ENCODE results near the gene DMBT1.
"Not testable (repeated sequence)": the region's sequence is repeated elsewhere in the genome, so short reads cannot be mapped to it uniquely, and the experiment has no call there.

Gene DMBT1

DNA sequence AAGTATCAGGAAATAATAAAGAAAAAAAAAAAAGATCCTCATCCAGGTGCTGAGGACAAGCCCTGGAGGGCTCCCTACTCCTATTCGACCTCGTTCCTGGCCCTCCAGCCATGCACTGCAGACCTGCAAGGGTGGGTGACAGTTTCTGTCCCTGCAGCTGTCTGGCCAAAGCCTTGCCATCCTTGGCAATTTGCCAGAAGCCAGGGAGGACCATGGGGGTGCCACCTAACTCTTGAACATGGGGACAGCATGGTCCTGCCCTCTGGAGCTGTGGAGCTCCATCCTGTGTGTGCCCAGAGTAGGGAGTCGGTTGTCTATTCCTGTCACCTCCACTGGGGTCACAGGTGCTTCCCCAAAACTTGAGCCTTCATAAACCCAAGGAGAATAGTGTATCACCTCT, 27.8 kb downstream of the DMBT1 start:
- no peak for DNase-seq

GRCh38 chr10:122590153-122590552, 29.6 kb downstream of the DMBT1 start:
- no peak for DNase-seq

- DNase-seq, result no peak
These were observed 31.2 kb downstream of the DMBT1 start for GRCh38 chr10:122591736-122592135.

DNA sequence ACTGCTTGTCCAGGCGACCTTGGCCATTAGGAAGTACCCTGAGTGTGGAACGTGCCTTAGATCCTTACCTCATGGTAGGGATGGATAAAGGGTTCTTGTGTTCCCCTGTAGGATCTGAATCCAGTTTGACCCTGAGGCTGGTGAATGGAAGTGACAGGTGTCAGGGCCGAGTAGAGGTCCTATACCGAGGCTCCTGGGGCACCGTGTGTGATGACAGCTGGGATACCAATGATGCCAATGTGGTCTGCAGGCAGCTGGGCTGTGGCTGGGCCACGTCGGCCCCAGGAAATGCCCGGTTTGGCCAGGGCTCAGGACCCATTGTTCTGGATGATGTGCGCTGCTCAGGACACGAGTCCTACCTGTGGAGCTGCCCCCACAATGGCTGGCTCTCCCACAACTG, 31.6 kb downstream of the DMBT1 start:
- no peak for DNase-seq

DNA sequence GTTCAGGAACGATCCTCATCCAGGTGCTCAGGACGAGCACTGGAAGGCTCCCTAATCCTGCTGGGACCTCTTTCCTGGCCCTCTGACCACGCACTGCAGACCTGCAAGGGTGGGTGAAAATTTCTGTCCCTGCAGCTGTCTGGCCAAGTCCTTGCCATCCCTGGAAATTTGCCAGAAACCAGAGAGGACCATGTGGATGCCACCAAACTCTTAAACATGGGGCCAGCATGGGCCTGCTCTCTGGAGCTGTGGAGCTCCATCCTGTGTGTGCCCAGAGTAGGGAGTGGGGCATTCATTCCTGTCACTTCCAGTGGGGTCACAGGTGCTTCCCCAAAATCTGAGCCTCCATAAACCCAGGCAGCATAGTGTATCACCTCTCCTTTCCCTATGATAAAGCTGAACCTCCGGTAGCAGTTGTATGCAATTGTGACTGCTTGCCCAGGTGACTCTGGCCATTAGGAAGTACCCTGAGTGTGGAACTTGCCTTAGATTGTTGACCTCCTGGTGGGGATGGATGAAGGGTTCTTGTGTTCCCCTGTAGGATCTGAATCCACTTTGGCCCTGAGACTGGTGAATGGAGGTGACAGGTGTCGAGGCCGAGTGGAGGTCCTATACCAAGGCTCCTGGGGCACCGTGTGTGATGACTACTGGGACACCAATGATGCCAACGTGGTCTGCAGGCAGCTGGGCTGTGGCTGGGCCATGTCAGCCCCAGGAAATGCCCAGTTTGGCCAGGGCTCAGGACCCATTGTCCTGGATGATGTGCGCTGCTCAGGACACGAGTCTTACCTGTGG, 57.1 kb downstream of the DMBT1 start:
- no peak for DNase-seq

GRCh38 chr10:122618461-122619165, 58.1 kb downstream of the DMBT1 start:
- no peak for DNase-seq

DNA sequence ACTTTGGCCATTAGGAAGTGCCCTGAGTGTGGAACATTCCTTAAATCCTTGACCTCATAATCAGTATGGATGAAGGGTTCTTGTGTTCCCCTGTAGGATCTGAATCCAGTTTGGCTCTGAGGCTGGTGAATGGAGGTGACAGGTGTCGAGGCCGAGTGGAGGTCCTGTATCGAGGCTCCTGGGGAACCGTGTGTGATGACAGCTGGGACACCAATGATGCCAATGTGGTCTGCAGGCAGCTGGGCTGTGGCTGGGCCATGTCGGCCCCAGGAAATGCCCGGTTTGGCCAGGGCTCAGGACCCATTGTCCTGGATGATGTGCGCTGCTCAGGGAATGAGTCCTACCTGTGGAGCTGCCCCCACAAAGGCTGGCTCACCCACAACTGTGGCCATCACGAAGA, 60.4 kb downstream of the DMBT1 start:
- DNase-seq, result not testable (repeated sequence)

GRCh38 chr10:122624546-122624945, 64.0 kb downstream of the DMBT1 start:
- no peak for DNase-seq

DNA sequence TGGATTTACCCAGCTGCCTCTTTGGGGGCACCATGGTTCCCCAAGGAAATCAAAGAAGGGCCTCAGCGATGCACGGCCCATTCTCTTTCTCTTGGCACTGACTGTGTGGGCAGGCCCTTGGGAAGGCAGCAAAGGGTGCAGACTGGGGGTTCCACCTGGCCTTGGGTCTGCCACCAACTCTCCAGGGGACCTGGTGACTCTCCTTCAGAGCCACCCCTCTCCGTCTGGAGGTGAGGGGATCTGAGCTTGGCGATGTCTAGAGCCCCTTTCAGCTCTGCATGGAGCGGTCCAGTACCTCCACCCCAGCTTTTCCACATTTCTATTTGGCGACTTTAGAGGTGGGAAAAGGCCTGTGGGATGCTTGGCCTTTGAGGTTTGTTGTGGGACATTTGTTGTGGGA, 70.0 kb downstream of the DMBT1 start:
- DNase-seq, result no peak

GRCh38 chr10:122632031-122632430, 71.5 kb downstream of the DMBT1 start:
- no peak for DNase-seq

- DNase-seq, result no peak
These were observed 72.0 kb downstream of the DMBT1 start for GRCh38 chr10:122632576-122632975.

DNA sequence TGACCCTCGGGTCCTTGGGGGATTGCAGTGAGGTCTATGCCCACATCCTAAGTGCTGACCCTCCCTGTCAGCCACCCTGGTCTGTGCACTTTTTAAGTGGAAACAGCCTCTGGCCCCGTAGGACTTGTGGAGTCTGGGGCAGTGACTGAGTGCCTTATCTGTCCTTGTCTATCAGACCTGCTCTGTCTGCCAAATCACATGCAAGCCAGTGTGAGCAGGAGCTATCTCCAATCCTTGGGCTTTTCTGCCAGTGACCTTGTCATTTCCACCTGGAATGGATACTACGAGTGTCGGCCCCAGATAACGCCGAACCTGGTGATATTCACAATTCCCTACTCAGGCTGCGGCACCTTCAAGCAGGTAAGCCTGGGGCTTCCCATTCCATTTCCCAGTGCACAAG, 76.4 kb downstream of the DMBT1 start:
- no peak for DNase-seq

DNA sequence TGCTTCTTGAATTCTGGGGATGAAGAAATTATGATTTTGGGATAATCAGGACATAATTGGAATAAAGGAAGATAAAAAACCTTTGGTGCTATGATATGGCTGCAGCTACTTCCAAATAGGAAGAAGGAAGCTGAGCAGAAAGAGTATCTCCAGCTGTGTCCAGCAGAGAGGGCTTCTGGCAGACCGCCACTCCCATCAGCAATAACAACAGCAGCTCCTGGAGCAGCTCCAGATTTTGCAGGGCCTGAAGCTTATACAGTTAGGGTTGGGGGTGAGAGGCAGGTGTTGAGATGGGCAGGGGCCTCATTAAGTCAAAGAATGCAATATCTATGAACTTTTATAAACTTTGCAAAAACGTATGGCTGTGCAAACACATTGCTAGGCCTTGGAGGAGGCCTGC, 76.8 kb downstream of the DMBT1 start:
- no peak for DNase-seq

DNA sequence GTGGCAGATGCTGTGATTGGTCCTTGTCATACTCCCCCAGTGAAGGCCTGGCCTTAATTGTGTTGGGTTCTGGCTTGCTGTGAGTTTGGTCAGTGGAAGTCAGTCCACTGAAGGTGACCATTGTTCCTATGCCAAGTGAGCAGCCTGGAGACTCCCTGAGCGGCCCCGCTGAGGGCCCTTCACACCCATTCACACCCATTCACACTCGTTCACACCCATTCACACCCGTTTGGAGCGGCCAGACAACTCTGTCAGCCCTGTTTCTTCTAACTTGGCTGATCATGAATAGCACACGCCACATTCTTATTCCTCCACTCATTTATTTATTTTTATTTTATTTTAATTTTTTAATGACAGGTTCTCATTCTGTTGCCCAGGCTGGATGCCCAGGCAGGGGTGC, 77.6 kb downstream of the DMBT1 start:
- DNase-seq, result no peak

GRCh38 chr10:122639801-122640200, 79.2 kb downstream of the DMBT1 start:
- DNase-seq, result no peak

DNA sequence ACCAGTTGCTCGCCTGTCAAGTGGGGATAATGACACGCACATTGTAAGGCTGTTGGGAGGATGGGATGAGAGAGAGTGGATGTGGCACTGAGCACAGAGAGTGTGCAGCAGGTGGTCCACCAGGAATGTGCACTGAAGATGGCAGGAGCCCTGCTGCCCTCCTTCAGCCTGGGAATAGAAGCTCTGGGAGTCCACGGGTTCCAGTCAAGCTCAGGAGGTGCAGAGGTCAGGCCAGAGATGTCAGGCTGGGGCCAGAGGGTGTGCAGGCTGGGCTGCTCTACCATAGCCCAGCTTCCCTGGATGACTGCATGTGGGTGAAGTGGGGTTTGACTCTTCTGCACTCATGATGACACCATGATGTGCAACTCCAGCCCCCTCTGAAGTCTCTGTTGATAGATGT, 80.4 kb downstream of the DMBT1 start:
- no peak for DNase-seq

DNA sequence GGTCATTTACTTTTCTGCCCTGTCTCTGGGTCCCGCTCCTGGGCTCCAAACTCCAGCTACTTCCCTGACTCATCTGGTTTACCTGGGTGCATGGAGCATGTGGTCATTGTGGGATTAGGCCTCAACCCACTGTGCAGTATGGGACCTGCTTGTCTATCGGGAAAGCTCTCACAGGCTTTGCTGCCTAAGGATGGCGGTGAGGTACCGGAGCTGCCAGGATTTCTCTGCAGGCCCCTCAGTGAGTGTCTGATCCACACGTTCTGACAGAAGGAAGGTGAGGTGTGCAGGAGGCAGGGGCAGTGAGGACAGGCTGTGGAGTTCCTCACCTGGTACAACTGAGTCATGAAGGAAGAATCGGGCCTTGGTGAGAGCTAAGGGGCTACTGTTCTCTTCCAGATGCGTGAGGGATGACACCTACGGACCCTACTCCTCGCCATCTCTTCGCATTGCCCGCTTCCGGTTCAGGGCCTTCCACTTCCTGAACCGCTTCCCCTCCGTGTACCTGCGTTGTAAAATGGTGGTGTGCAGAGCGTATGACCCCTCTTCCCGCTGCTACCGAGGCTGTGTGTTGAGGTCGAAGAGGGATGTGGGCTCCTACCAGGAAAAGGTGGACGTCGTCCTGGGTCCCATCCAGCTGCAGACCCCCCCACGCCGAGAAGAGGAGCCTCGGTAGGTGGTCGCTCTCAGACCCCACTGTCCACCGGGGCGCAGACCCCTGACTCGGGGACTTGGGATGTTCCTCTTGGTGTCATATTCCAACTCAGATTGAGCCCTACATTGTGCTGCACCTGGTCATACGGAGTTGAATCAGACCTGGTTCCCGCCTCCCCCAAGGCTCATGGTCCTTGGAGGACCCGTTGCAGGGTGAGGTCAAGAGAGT, 82.4 kb downstream of the DMBT1 start:
- no peak for DNase-seq

- no peak for DNase-seq
These were observed 83.5 kb downstream of the DMBT1 start for GRCh38 chr10:122643931-122644534.

DNA sequence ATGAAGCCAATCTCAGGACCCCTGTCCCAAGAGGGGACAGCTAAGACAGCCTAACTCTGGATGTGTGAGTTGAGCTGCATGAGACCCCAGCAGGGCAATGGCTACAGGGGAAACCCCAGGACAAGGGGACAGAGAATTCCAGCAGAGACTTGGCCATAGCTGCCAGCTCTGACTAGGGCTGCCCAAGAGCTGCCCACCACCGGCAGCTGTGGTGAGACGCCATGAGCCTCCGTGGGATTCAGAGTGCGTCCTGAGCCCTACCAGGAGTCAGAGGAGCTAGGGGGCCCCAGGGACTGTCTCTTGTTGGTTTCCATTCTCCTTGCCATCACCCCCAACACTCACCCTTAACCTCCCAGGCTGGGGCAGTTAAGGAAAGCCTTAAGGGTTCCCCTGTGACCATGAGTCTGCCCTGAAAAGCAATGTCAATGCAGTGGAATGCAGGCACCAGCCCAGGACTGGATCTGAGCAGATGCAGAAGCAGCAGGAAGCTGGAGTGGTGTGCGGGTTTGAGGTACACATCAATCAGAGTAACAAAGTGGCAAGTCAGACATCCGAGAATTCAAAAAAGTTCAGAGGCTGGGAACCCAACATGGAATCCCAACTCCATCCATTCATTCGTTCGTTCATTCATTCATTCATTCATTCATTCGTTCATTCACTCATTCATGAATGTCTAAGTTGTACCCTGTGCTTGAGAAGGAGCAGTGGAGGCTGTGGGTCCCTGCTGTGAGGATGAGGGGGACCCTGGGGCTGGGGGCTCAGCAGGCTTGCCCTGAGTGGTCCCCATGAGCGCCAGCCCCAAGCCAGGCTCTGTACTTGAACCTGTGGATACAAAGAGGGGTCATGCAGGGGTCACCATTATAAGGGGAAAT, 86.2 kb downstream of the DMBT1 start:
- no peak for DNase-seq

DNA sequence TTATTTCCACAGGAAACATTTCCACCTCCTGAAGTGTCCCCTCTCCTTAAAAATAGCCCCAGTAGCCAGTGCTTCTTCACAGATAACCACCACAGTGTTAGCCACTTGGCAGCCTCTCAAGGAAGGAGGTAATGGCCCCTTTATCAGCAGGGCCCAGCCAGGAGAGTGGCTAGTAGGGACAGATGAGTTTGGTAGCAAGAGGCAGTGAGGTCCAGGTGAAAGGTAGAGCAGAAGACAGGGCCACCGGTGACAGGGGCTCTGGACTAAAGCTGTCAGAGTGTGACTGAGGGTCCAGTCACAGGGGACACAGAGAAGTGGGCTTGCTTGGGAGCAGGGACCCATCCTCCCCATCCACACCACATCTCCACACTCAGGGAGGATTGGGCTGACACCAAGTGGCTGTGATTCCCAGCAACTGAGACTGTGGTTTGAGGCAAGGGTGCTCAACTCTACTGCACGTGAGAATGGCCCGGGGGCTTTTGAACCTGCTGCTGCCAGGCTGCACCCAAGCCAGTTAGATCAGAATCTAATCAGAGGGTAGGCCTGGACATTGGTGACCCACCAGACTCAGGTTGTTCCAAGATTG, 86.9 kb downstream of the DMBT1 start:
- DNase-seq, result no peak

DNA sequence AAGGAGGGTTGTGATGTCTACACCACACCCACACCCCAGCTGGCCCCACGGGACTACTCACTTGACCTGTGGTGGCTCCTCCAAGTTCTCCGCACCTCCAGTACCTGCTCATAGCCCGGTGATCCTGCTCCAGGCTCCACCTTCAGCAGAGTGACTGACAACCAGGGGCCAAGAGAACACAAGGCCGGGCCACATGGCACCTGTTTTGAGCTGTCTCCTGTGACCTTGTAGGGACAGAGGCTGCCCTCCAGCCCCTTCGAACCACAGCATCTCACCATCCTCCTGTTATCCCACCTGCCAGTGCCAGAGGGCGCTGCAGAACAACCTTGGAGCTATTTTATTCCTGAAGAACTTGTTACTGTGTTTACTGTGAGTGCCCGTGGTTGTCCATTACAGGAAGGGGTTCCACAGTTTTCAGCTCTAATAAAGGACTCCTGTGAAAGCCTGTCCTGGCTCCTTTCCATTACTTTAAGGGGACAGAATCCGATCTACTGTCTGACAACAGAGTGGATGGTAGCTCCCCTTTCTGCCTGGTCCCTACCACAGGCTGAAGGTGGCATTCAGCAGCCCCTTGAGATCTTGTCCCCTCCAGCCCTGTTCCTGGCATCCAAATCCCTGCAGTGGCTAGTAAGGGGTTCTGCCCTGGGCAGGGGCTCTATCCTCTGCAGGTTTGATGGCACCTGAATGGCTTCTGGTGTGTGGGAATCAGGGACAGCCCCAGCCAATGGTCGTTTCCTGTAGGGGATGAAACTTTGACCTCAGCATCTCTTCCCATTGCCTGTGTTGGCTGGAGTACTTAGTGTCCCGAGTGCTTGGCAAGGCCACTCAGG, 88.3 kb downstream of the DMBT1 start:
- DNase-seq, result no peak
